ENCODE data around the gene ARHGAP22. TPM values are rescaled to one million over a fixed set of nuclear protein-coding genes. Genes with fewer than 3 reads are reported as not detected.

The ARHGAP22 gene
- total and polyA plus RNA-seq, 2 of the 4 experiments (the other 2 are of a cell fraction), result 28.3 to 30.2 TPM

- Histone ChIP-seq H3K14ac (replicated peaks; ENCODE audit: low read depth, low read length) (no peak overlapping the region), H2BK15ac (ENCODE audit: low read depth, low read length) (no peak overlapping the region), H3K4me1 (ENCODE audit: control insufficient read depth, insufficient read depth, low read length) (peaks cover 10% of the 10 kb centered on the region), H3K36me3 (ENCODE audit: control insufficient read depth, insufficient read depth, low read length) (peaks cover 6% of the 10 kb centered on the region; the same call in 1 of the 2 replicates), H4K20me1 (ENCODE audit: insufficient read depth, low read length) (peaks cover 18% of the 10 kb centered on the region; the same call in 1 of the 2 replicates), H4K91ac (ENCODE audit: insufficient read depth, low read depth, low read length) (no peak overlapping the region), H3K9me3 (ENCODE audit: control insufficient read depth, insufficient read depth, low read length) (no peaks in the 10 kb centered on the region), H4K8ac (ENCODE audit: low read depth in 2 of 2, low read length in 2 of 2) (no peak overlapping the region), H2BK5ac (ENCODE audit: low read depth, low read length, poor library complexity, severe bottlenecking) (no peak overlapping the region), H3K4ac (ENCODE audit: low read depth, low read length) (no peak overlapping the region), H3K9ac (ENCODE audit: low read depth, low read length) (no peak overlapping the region), H3K9me1 (ENCODE audit: insufficient read depth, low read length) (peaks cover 6% of the 10 kb centered on the region; the same call in 1 of the 2 replicates), H3K56ac (ENCODE audit: extremely low read depth, insufficient read depth, low read length) (no peak overlapping the region), H2BK120ac (ENCODE audit: low read depth, low read length) (no peak overlapping the region), H4K5ac (ENCODE audit: low read depth, low read length) (no peak overlapping the region), H3K4me2 (ENCODE audit: low read depth, low read length) (no peak overlapping the region), H2AK5ac (ENCODE audit: low read depth, low read length) (no peak overlapping the region), H2BK20ac (ENCODE audit: low read depth, low read length) (no peak overlapping the region), H3K79me1 (ENCODE audit: low read depth in 1 of 2, low read length in 2 of 2) (peaks cover 4 to 73% of the 10 kb centered on the region in 2 experiments; a peak in 3 of 4 replicates), H2AK9ac (replicated peaks; ENCODE audit: low read depth, low read length, poor library complexity) (no peak overlapping the region), H3K27ac (ENCODE audit: insufficient read depth, low read length) (no peak overlapping the region), H3K27me3 (ENCODE audit: control insufficient read depth, insufficient read depth, low read length) (no peaks in the 10 kb centered on the region), H3K23ac (ENCODE audit: low read depth, low read length) (no peak overlapping the region), H3K4me3 (ENCODE audit: insufficient read depth, low read depth, low read length) (no peak overlapping the region), H3K18ac (ENCODE audit: low read depth, low read length) (no peak overlapping the region), H2AFZ (replicated peaks; ENCODE audit: low read length, poor library complexity) (no peak overlapping the region)
- CTCF ChIA-PET, result no interaction called here
- ATAC-seq (ENCODE audit: low read depth) (no peak; the same call in 1 of the 2 replicates), DNase-seq (no peak)
- TF ChIP-seq MAZ (IDR thresholded peaks at IDR 0.05; ENCODE audit: borderline replicate concordance, low read depth, low read length) (no peak), FOS (IDR thresholded peaks at IDR 0.05; ENCODE audit: low read depth, low read length) (no peak), USF2 (IDR thresholded peaks at IDR 0.05; ENCODE audit: low read depth, low read length) (no peak), ELK1 (IDR thresholded peaks at IDR 0.05; ENCODE audit: borderline replicate concordance, low read depth, low read length) (no peak), MXI1 (IDR thresholded peaks at IDR 0.05; ENCODE audit: borderline replicate concordance, low read depth, low read length) (no peak), CEBPB (IDR thresholded peaks at IDR 0.05; ENCODE audit: low read depth, low read length) (no peak), BHLHE40 (IDR thresholded peaks at IDR 0.05; ENCODE audit: low read depth, low read length) (no peak), NFE2L2 (IDR thresholded peaks at IDR 0.05; ENCODE audit: low read depth, low read length) (no peak), CTCF (conservative IDR thresholded peaks at IDR 0.05; ENCODE audit: low read depth, low read length) (no peak), POLR2A (IDR thresholded peaks at IDR 0.05; ENCODE audit: low read depth, low read length) (no peak), SMC3 (IDR thresholded peaks at IDR 0.05; ENCODE audit: low read depth, low read length) (no peak), RCOR1 (IDR thresholded peaks at IDR 0.05; ENCODE audit: insufficient replicate concordance, low read length) (no peak)
- in situ Hi-C loops (cut with MboI; ENCODE audit: low sequenced_read_pairs), result no loop called here
- POLR2A ChIA-PET (ENCODE audit: unreplicated experiment), result no interaction called here
- intact Hi-C loops (cut with micrococcal nuclease), result no loop called here
- 81% methylated on average over 11 of the region's 24 CpGs; no CpG with 5 or more reads in 1 of the 2 experiments for WGBS, 2 experiments (ENCODE audit: extremely low coverage in 2 of 2, insufficient read length in 1 of 2)
- dilution Hi-C loops (cut with HindIII; ENCODE audit: low sequenced_read_pairs, unreplicated experiment), result no loop called here
- BruUV-seq (replicated peaks), result no TSS peak
These were observed 147.8 kb downstream of the ARHGAP22 start for GRCh38 chr10:48456808-48457761.

Measured in IMR-90 (cell line).